NCI-H1105 treated with DMSO at 0.1 percent for 48 hours (cell line): ENCODE data around the gene TRRAP.

Experiments
- DNase-seq: peaks from one replicate; lab custom pipeline; 2025; lab: John Stamatoyannopoulos, UW

TRRAP gene

GRCh38 chr7:99061001-99061776 is 182.9 kb downstream of the TRRAP start:
- no peak for DNase-seq
